GM12873 (cell line): ENCODE data around the gene KIRREL2.

ENCODE experiments used
- TF ChIP-seq, protein P1 (sequence below): IDR thresholded peaks from 2 replicates; pipeline ENCODE4 v1.5.1; 2012; ENCODE audit warnings: low read depth, mild to moderate bottlenecking, moderate library complexity, low read length, control low read depth; ENCODE audit not compliant: insufficient read depth; ENCODE audit errors: missing control alignments

The KIRREL2 gene

DNA sequence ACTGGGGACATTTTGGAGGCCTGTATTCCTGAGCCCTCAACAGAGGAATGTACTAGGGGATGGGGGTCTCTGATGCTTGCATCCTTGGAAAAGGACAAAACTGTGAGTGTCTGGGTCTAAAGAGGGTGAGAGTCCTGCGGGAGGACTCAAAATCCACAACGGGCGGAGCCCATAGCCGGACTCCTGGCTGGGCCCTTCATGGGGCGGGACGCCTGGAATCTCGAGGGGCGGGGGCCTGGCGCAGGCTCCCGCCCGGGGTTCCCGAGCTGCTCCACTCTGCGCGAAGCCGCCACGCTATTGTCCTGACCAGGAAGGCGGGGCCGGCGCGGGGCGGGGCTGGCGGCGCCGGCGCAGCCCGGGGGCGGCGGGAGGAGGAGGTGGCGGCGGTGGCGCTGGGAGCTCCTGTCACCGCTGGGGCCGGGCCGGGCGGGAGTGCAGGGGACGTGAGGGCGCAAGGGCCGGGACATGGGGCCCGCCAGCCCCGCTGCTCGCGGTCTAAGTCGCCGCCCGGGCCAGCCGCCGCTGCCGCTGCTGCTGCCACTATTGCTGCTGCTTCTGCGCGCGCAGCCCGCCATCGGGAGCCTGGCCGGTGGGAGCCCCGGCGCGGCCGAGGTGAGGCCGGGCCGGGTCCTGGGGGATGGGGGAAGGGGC is 11.6 kb downstream of the KIRREL2 start, which contains the start of gene APLP1:
Gene APLP1 (plus strand): TSS at position 403 of the 651 bp plus-strand sequence. CDS start 63 bp downstream, at position 466.
- TF ChIP-seq, protein P1, sequence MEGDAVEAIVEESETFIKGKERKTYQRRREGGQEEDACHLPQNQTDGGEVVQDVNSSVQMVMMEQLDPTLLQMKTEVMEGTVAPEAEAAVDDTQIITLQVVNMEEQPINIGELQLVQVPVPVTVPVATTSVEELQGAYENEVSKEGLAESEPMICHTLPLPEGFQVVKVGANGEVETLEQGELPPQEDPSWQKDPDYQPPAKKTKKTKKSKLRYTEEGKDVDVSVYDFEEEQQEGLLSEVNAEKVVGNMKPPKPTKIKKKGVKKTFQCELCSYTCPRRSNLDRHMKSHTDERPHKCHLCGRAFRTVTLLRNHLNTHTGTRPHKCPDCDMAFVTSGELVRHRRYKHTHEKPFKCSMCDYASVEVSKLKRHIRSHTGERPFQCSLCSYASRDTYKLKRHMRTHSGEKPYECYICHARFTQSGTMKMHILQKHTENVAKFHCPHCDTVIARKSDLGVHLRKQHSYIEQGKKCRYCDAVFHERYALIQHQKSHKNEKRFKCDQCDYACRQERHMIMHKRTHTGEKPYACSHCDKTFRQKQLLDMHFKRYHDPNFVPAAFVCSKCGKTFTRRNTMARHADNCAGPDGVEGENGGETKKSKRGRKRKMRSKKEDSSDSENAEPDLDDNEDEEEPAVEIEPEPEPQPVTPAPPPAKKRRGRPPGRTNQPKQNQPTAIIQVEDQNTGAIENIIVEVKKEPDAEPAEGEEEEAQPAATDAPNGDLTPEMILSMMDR = no peak

DNA sequence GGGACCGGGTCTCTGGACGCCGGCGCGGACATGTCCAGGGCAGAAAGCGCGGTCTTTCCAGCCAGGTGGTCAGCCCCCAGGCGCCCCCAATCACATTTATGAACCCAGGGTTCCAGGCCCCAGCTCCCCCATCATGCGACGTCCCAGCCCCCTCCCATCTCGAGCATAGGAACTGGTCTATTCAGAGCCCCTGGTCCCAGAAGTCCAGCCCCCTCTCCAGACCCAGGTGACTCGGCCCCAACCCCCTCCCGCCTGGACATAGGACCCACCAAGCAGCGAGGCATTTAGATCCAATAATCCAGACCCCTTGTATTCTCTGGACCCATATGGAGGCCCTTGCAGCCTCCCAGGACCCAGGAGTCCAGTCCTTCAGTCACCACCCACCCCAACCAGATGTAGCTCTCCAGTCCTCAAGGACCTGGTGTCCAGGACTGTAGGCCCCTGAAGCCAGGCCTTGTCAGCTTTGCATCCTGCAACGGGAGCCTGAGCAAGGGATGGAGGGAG is 12.2 kb downstream of the KIRREL2 start:
- TF ChIP-seq, protein P1 = no peak

DNA sequence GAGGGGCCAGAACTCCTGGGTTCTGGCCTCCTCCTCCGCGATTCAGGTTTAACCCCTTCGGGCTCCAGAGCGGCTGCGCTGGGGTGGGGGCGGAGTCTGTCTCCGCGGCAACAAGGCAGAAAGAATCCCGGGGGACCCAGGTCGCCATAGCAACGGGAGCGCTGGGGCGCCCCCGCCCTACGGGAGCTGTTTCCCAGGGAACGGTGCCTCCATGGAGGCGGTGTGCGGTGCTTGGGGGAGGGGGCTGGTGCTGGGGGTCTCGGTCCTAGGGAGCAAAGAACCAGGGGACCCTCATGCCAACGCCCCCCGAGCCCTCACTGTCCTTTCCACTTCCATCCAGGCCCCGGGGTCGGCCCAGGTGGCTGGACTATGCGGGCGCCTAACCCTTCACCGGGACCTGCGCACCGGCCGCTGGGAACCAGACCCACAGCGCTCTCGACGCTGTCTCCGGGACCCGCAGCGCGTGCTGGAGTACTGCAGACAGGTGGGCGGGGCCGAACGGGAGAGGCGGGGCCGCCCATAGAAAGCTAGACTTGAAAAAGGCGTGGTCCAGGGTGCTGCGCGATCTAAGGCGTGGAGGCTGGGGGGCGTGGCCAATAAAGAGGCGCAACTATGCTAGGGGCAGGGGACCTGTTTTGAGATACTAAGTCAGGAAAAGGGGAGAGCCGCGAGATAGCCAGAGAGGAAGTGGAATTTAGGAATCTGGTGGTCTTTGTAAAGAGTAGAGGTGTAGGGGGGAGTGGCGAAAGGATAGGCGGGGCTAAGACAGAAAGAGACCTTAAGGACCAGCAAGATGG is 12.8 kb downstream of the KIRREL2 start:
- TF ChIP-seq, protein P1 = no peak

DNA sequence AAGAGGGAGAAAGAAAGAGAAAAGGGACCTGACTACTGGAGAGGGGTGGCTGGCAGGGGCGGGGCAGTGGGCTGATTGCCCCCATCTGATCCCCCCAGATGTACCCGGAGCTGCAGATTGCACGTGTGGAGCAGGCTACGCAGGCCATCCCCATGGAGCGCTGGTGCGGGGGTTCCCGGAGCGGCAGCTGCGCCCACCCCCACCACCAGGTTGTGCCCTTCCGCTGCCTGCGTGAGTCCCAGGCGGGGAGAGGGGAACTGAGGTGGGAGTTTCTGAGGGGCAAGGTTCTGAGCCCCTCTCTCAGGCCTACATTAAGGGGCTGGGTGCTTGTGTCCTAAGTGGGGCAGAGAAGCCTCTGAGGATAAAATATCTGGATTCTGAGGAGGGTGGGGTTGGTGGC is 14.1 kb downstream of the KIRREL2 start:
- TF ChIP-seq, protein P1 = no peak

DNA sequence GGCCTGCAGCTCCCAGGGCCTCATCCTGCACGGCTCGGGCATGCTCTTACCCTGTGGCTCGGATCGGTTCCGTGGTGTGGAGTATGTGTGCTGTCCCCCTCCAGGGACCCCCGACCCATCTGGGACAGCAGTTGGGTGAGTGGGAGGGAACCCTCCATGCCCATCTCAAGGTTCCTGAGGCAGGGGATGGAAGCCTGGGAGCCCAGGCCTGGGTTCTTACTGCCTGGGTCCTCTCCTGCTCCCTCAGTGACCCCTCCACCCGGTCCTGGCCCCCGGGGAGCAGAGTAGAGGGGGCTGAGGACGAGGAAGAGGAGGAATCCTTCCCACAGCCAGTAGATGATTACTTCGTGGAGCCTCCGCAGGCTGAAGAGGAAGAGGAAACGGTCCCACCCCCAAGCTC is 14.9 kb downstream of the KIRREL2 start:
- TF ChIP-seq, protein P1 = no peak

DNA sequence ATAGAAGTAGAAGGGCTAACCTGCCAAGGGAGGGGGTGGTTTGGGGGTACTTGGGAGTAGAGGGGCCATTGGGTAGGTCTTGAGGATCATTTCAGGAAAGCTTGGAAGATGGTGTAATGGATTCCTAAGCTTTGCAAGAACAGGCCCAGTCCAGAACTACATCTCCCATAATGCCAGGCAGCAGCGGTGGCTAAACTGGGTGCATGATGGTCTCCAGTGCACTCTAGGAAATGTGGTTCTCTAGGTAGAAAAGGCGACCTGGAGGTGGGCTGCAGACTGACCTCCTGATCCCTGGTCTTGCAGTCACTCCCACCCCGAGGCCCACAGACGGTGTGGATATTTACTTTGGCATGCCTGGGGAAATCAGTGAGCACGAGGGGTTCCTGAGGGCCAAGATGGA is 15.5 kb downstream of the KIRREL2 start:
- TF ChIP-seq, protein P1 = no peak

DNA sequence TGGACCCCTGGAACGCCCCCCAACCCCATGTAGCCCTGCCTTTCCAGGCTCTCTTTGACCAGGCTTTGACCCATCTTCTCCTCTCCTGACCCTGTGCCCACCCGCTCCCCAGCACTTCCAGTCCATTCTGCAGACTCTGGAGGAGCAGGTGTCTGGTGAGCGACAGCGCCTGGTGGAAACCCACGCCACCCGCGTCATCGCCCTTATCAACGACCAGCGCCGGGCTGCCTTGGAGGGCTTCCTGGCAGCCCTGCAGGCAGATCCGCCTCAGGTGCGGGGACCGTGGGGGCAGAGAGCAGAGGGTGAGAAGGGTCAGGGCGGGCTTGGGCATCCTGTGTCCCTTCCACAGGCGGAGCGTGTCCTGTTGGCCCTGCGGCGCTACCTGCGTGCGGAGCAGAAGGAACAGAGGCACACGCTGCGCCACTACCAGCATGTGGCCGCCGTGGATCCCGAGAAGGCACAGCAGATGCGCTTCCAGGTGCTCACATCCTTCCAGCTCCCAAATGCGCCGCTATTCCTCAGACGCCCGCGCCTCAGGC is 17.8 kb downstream of the KIRREL2 start:
- TF ChIP-seq, protein P1 = no peak
